AG09319 (cell line): ENCODE measurements around the gene SETD2.

Source experiments
- DNase-seq: peaks from one replicate; pipeline ENCODE4 v3.0.0-alpha.2; 2010; ENCODE audit warnings: low read depth; ENCODE audit errors: extremely low read depth
- TF ChIP-seq, protein P1 (sequence below): IDR thresholded peaks from 2 replicates; pipeline ENCODE4 v1.5.1; 2011; ENCODE audit warnings: low read depth, mild to moderate bottlenecking, inconsistent platforms, low read length, moderate library complexity

Gene SETD2

DNA sequence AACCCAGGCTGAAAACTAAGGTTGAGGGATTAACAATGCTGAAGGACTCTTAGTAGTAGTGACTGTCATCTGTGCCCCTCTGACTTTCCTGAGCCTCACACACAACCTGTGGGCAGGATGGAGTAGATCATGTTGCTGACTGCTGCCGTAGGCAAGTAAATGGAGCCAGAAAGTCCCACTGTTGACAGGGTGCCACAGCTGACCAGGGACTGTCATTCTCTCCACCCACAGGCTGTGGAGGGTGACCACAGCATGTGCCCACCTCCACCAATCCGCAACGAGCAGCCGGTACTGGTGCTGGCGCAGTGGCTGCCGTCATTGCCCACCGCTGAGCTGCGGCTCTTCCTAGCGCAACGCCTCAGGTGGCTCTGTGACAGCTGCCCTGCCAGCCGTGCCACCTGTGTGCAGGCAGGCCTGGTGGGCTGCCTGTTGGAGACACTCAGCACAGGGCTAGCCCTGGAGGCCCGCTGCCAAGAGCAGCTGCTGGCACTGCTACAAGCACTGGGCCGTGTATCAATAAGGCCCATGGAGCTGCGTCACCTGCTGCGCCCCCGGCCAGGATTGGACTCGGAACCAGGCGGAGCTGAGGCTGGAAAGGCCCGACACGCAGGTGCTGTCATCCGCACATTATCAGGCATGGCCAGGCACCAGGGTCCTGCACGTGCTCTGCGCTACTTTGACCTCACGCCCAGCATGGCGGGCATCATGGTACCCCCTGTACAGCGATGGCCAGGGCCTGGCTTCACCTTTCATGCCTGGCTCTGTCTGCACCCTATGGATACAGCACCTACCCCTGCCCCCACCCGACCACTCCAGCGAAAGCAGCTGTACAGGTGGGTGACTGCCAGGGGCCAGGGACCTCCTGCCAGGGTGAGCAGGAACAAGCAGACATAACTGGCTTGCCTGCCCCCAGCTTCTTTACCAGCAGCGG lies 168.8 kb downstream of the SETD2 start:
- no peak for DNase-seq

DNA sequence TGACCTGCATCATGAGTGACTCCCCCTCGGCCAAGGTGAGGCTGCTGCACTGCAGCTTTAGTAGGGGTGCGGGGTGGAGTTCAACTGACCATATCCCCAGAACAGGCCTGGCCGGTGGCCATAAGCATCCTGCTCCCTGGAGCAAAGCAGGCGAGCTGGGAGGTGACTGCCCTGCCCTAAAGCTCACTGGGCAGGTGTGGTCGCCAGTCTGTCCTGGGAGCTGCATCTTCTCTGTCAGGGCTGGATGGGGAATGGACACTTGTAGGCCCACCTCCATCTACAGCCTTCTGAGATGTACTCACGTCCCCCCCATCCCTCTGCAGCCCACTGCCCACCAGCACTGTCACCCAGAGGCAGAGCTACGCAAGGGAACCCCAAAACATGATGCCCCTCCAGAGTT lies 169.9 kb downstream of the SETD2 start:
- no peak for DNase-seq
- TF ChIP-seq, protein P1, sequence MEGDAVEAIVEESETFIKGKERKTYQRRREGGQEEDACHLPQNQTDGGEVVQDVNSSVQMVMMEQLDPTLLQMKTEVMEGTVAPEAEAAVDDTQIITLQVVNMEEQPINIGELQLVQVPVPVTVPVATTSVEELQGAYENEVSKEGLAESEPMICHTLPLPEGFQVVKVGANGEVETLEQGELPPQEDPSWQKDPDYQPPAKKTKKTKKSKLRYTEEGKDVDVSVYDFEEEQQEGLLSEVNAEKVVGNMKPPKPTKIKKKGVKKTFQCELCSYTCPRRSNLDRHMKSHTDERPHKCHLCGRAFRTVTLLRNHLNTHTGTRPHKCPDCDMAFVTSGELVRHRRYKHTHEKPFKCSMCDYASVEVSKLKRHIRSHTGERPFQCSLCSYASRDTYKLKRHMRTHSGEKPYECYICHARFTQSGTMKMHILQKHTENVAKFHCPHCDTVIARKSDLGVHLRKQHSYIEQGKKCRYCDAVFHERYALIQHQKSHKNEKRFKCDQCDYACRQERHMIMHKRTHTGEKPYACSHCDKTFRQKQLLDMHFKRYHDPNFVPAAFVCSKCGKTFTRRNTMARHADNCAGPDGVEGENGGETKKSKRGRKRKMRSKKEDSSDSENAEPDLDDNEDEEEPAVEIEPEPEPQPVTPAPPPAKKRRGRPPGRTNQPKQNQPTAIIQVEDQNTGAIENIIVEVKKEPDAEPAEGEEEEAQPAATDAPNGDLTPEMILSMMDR, result no peak

More for the DNA sequence above, 168.8 kb downstream of the SETD2 start:
- TF ChIP-seq, protein P1, result no peak

DNA sequence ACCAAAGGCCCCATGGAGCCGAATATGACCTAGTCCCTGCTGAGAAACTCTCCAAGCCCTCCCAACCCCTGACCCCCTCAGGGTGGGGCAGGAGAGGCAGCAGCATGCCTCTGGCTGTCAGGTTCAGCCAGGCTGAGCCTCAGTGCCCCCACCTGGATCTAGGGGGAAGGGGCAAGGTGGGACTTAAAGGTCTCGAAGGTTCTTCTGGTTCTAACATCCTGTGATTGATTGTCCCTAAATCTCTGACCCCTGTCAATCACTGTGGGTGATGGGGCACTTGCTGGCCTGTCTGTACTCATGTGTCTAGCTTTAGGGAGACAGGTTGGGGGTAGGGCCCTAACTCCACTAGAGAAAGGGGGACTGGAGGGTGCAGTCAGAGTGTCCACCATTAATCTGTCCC lies 170.6 kb downstream of the SETD2 start:
- DNase-seq, result no peak
- TF ChIP-seq, protein P1, result no peak

GRCh38 chr3:46992231-46992630 lies 171.7 kb downstream of the SETD2 start:
- no peak for DNase-seq
- TF ChIP-seq, protein P1, result no peak

DNA sequence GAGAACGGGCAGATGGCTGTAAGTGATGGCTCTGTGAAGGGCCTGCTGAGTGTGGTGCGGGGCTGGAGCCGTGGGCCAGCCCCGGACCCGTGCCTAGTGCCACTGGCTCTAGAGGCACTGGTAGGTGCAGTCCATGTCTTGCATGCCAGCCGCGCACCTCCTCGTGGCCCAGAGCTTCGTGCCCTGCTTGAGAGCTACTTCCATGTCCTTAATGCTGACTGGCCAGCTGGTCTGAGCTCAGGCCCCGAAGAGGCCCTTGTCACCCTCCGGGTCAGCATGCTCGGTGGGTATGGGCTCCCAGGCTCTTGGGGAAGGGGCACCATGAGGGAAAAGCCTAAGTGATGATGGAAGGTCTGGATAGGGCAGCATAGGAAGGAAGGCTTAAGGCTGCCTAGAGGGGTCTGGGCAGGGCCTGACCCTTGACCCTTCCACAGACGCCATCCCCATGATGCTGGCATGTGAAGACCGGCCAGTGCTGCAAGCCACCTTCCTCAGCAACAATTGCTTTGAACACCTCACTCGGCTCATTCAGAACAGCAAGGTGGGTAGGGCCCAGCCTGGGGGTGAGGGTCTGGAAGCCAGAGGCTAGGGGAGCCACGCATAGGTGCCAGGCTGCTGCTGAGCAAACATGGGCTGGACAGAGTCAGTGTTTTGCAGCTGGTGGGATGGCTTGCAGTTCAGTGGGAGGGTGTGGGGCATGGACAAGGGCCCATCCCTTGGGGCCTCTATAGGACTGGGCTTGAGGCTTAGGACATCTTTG lies 172.3 kb downstream of the SETD2 start:
- TF ChIP-seq, protein P1, result no peak
- DNase-seq, result no peak

GRCh38 chr3:46990573-46991374 lies 173.1 kb downstream of the SETD2 start:
- DNase-seq, result no peak
- TF ChIP-seq, protein P1, result no peak
